Renal cortical epithelial cell (primary cell): Measurements from ENCODE around the gene PTPN4. TPM values are rescaled to one million over a fixed set of nuclear protein-coding genes. Genes with fewer than 3 reads are reported as not detected.
A peak's percentile ranks its signal among the peaks of the same experiment; 100 is the strongest.

Experiments used
- DNase-seq: peaks from one replicate; pipeline ENCODE4 v3.0.0-alpha.2; 2011; ENCODE audit warnings: low read depth
- total RNA-seq: library from RNA; depleted of rRNA; stranded (reverse); fragments of >200 nt; gene quantifications from 2 replicates; pipeline ENCODE4 v1.2.3, GENCODE V29; 2014

The PTPN4 gene, protein sequence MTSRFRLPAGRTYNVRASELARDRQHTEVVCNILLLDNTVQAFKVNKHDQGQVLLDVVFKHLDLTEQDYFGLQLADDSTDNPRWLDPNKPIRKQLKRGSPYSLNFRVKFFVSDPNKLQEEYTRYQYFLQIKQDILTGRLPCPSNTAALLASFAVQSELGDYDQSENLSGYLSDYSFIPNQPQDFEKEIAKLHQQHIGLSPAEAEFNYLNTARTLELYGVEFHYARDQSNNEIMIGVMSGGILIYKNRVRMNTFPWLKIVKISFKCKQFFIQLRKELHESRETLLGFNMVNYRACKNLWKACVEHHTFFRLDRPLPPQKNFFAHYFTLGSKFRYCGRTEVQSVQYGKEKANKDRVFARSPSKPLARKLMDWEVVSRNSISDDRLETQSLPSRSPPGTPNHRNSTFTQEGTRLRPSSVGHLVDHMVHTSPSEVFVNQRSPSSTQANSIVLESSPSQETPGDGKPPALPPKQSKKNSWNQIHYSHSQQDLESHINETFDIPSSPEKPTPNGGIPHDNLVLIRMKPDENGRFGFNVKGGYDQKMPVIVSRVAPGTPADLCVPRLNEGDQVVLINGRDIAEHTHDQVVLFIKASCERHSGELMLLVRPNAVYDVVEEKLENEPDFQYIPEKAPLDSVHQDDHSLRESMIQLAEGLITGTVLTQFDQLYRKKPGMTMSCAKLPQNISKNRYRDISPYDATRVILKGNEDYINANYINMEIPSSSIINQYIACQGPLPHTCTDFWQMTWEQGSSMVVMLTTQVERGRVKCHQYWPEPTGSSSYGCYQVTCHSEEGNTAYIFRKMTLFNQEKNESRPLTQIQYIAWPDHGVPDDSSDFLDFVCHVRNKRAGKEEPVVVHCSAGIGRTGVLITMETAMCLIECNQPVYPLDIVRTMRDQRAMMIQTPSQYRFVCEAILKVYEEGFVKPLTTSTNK
- total RNA-seq: 18.6 and 38.9 TPM in 2 replicates

GRCh38 chr2:119759451-119760236 lies at the start of gene PTPN4:
Gene PTPN4, plus strand, starts transcription at chr2:119759922. Its CDS starts 49,932 bp downstream, at chr2:119809854.
- DNase-seq: peak; percentile 95

DNA sequence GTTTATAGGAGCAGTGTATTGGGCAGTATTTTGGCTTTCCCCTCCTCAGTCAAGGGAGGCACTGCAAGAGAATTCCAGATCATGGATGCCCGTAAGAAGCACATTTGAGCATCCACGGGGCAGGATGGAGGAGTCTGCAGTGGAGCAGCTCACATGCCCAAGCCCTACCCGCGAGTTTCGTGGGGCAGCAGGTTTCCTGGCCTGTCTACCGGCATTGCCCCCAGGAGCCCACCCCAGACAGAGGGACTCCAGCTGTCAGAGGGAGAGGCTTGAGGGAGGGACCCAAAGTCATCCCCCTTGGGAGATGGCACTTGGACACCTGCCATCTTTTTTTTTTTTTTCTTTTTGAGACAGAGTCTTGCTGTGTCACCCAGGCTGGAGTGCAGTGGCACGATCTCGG lies 49.4 kb upstream of the PTPN4 start:
- no peak for DNase-seq

GRCh38 chr2:119711352-119711751 lies 48.4 kb upstream of the PTPN4 start:
- no peak for DNase-seq

DNA sequence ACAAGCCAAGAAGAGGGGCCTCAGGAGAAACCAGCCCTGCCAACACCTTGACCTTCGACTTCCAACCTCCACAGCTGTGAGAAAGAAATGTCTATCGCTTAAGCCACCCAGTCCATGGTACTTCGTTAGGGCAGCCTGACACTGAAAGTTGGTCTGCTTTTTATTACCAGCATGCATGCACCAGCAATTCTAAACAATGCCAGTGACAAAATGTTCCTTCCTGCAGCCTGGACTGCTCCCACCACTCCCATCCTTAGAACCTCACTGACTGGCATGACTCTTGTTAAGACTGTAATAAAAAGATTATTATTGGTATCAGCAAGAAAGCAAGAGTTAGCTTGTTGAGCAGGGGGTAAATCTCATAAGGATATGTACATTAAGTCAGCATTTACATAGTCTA lies 47.2 kb upstream of the PTPN4 start:
- DNase-seq: peak; percentile 78

DNA sequence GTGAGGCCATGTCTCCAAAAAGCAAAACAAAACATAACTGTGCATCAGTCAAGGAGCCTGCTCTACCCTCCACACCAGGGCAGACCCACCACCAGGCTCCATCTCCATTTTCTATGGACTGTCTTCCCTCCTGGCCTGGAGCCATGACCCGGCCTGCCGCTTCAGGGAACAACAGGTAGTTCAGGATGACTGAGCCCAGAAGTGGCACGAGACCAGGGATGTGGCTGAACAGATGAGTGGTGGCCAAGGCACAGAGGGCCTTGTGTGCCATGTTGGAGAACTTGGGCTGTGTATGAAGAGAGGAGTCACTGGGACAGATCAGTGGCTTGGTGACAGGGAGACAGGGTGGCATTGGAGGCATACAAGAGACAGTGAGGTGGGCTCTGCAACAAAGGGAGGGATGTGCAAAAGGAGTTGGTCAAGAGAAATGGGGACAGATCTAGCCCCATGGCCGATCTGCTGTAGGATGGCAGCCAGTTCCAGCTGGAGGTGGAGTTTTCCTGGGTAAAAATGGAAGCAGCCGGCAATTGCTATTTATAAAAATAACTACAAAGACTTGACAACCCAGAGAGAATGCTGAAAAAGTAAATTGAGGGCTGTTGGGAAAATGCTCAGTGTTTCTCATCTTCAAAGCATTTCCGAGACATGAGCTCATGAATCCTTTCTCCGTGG lies 45.8 kb upstream of the PTPN4 start:
- DNase-seq: no peak

- peak; percentile 71 for DNase-seq
Measured at GRCh38 chr2:119715409-119716283, 44.1 kb upstream of the PTPN4 start.

GRCh38 chr2:119716284-119716672 lies 43.4 kb upstream of the PTPN4 start:
- DNase-seq: no peak

DNA sequence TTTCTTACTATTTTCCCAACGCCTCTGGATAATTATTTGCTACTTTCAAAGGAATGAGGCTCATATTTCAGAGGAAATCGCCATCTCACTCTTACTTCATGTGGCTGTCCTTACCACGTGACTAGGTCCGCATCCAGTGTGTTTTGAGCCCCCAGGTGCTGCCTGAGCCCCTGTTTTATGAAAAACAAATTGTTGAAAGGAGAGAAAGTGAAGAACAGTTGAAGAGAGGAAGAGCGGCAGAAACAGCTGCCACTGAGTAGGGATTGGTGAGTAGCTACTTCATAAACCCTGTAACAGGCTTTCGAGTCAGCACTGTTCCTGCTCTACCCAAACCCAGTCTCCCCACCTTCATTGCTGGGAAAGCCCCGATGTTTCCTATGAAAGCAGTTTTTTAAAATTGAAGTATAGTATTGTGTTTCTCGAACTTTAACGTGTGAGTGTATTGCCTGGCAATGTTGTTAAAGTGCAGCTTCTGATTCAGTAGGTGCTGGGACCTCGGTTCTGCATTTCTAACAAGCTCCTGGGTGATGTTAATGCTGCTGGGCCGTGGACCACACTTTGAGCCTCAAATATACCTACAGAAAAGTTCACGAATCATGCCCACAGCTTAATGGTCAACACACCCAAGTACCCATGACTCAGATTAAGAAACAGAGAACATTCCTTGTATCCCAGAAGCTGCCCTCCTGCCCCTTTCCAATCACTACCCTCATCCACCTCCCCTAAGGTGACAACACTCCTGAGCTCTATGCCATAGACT lies 41.0 kb upstream of the PTPN4 start:
- DNase-seq: peak; percentile 89

- DNase-seq: no peak
Measured at GRCh38 chr2:119719261-119719627, 40.5 kb upstream of the PTPN4 start.

DNA sequence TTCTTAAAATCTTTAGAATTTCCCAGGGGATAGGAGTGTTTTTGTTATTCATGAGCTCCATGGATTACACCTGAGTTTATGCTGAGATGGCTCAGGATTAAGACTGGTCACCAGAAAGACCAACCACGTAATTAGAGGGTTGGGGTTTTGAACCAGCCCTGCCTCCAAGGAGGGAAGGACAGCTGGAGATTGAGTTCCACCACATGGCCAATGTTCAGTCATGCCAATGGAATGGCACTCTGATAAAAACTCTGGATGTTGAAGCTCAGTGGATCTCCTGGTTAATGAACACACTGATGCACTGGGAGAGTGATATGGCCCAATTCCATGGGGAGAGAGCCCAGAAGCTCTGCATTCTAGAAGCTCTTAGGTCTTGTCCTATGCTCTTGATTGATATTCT lies 38.7 kb upstream of the PTPN4 start:
- peak; percentile 54 for DNase-seq

GRCh38 chr2:119721462-119721861 lies 38.3 kb upstream of the PTPN4 start:
- no peak for DNase-seq

DNA sequence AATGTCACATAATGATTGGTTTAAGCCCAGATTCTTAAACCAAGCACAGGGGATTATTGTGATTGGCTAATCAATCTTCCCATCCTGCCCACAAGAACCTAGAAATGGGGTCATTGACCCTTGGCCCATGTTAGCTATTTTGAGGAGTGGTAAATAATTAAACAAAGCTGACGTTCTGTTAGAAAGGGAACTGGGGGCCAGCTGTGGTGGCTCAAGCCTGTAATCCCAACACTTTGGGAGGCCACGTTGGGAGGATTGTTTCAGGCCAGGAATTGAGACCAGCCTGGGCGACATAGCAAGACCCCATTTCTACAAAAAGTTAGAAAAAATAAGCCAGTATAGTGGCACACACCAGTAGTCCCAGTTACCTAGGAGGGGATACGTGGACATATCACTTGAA lies 37.8 kb upstream of the PTPN4 start:
- peak; percentile 63 for DNase-seq

DNA sequence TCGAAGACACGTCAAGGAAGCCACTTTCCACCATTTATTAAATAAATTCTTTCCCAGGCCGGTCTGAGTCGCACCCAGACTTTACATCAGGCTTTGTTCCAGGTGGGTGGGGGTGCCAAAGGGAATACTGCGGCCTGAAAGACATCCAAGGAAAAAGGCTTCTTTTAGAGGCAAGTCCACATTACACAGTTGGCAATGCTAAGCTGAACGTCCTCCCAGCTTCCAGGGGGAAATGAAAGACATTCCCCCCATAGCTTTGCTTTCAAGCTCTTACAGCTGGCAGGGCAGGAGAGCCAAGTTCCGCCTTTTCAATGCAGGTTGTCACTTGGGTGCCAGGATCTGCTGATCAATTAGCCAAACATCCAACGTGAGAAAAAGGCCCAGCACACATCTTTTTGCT lies 36.5 kb upstream of the PTPN4 start:
- DNase-seq: no peak

- peak; percentile 92 for DNase-seq
Measured at GRCh38 chr2:119723784-119724467, 35.8 kb upstream of the PTPN4 start.

DNA sequence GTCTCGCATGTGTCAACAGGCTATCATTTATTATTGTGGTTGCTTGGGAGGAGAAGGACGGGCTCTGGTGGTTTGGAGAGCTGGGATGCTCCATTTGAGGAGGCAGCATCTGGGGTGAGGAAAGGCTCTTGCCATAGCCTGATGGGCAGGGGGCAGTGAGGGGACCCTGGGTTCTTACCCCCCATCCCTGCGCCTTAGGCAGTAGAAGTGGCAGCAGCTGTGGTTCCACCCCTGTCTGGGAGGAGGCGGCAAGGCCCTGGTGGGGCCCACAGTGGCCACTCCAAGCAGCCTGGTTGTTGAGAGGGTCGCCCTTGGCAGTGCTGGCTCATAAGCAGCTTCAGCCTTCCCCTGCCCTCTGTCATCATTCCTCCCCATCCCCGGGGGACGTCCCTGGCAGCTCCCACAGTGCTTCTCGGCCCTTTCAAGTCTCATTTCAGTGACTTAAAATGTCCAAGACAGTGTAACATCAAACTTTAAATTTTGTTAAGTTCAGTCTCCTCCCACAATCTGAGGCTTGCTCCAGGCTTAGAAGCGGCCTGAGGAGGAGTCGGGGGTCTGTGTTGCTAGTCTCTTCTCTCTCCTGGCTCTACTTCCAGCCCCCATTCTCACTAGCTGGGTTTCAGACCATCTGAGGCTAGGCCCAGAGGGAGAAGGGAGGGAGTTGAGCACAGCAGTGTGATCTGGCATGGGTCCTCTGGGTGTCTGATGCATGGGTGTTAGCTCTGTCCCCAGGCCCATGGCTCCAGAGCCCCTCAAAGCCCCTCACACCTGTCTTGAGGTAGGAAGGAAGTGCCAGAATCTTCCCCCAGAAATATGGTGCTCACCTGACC lies 34.9 kb upstream of the PTPN4 start:
- DNase-seq: no peak

GRCh38 chr2:119727493-119727892 lies 32.2 kb upstream of the PTPN4 start:
- no peak for DNase-seq

DNA sequence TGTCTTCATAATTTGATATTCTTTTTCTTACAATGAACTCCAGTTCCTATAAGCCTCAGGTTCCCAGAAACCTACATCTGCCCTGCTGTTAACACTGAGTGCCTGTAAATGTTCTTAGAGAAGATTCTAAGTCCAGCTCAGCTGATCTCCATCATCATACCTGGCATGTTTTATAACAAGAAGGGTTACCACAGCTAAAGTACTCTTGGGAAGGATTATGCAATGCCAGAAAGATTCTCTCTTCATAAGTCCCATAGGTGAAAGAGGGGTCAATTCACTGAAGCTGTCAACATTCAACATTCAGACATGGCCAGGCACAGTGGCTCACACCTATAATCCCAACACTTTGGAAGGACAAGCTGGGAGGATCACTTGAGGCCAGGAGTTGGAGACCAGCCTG lies 31.3 kb upstream of the PTPN4 start:
- DNase-seq: peak; percentile 79

DNA sequence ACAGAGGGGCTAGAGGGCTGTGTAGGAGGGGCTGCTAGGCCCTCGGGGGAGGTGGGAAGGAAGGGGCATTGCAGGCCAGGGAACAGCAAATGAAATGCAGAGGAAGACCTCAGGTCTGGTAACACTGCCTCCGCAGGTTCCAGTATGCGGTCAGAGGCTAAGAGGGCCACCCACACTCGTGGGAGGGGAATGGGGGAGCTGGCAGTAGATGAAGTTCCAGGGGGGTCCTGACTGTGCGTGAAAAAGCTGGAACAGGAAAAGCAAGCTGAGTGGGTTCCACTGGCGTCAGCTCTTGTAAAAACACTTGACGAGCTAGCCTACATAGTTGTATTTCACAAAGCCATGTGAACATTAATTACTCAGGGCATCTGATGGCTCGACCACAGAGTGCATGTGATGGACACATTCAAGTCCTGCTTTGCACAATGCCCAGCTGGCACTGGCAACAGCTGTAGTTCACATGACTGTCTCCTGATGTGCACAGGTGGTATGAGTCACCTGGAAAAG lies 29.0 kb upstream of the PTPN4 start:
- DNase-seq: peak; percentile 85
